ENCODE data around the gene STS.

STS gene

DNA sequence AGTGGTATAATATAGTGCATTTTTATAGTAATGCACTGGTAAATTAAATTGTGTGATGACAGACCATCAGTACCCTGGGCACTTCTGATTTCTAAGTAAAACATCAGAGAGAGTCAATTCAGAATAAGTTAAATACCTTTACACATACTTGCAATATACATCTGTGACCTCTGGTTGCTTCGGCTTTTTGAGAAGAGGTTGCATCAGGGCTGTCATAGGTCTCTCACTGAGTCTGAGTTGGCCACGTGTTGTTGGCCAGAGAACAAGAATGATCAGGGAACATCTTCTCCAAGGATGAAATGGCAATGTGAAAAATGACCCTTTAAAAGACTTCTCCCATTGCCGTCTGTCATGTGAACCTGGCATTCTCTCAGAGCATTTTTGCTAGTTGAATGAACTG is 37.3 kb downstream of the STS start:
- 89% methylated on average over 3 of the region's 3 CpGs for WGBS
- no peaks in the 10 kb centered on the region for H3K36me3 ChIP-seq (ENCODE audit: insufficient read depth, low read length)

DNA sequence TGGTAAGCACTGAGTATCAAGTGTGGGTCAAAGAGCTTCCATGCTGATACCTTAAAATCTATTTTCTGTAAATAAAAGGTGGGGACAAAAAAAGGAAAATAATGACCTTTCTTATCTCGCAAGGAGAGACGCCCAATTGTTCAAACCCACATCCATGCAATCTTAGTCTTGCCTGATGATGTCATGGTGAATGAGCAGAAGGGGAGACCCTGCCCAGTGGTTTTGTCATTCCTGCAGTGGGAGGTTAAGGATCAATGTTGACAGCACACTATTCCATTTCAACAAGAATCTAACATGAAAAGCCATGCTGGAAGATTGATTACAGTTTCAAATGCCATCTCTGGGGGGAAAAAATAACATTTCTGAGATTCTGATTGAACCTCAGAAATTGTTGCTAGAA is 41.2 kb downstream of the STS start:
- Histone ChIP-seq H3K4me1 (ENCODE audit: insufficient read depth, low read length) (no peaks in the 10 kb centered on the region), H3K9me3 (ENCODE audit: insufficient read depth, low read depth, low read length) (no peaks in the 10 kb centered on the region), H3K4me3 (ENCODE audit: low read length) (no peak overlapping the region), H3K9ac (ENCODE audit: low read depth, low read length) (no peak overlapping the region), H3K27ac (ENCODE audit: low read depth, low read length) (no peak overlapping the region), H3K27me3 (ENCODE audit: insufficient read depth, low read length) (no peaks in the 10 kb centered on the region), H3K36me3 (ENCODE audit: insufficient read depth, low read length) (no peaks in the 10 kb centered on the region)
- 100% methylated on average over 2 of the region's 2 CpGs for WGBS

More for the DNA sequence above, 37.3 kb downstream of the STS start:
- H3K9ac ChIP-seq (ENCODE audit: low read depth, low read length), result no peak overlapping the region
- H3K27ac ChIP-seq (ENCODE audit: low read depth, low read length), result no peak overlapping the region
- no peaks in the 10 kb centered on the region for H3K4me1 ChIP-seq (ENCODE audit: insufficient read depth, low read length)
- H3K27me3 ChIP-seq (ENCODE audit: insufficient read depth, low read length), result no peaks in the 10 kb centered on the region
- H3K9me3 ChIP-seq (ENCODE audit: insufficient read depth, low read depth, low read length), result no peaks in the 10 kb centered on the region
- H3K4me3 ChIP-seq (ENCODE audit: low read length), result no peak overlapping the region

DNA sequence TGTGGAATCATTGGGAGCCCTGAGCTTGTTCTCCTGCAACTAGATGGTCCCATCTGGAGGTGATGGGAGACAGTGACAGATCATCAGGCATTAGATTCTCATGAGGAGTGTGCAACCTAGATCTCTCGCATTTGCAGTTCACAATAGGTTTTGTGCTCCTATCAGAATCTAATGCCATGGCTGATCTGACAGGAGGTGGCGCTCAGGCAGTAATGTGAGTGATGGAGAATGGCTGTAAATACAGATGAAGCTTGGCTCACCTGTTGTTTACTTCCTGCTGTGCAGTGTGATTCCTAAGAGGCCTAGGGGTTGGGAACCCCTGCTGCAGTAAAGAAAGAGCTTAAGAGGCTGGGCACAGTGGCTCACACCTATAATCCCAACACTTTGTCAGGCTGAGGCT is 42.6 kb downstream of the STS start:
- Histone ChIP-seq H3K36me3 (ENCODE audit: insufficient read depth, low read length) (no peaks in the 10 kb centered on the region), H3K9ac (ENCODE audit: low read depth, low read length) (no peak overlapping the region), H3K4me3 (ENCODE audit: low read length) (no peak overlapping the region), H3K27me3 (ENCODE audit: insufficient read depth, low read length) (no peaks in the 10 kb centered on the region), H3K9me3 (ENCODE audit: insufficient read depth, low read depth, low read length) (no peaks in the 10 kb centered on the region), H3K27ac (ENCODE audit: low read depth, low read length) (no peak overlapping the region), H3K4me1 (ENCODE audit: insufficient read depth, low read length) (no peaks in the 10 kb centered on the region)
- 95% methylated on average over 2 of the region's 2 CpGs for WGBS

DNA sequence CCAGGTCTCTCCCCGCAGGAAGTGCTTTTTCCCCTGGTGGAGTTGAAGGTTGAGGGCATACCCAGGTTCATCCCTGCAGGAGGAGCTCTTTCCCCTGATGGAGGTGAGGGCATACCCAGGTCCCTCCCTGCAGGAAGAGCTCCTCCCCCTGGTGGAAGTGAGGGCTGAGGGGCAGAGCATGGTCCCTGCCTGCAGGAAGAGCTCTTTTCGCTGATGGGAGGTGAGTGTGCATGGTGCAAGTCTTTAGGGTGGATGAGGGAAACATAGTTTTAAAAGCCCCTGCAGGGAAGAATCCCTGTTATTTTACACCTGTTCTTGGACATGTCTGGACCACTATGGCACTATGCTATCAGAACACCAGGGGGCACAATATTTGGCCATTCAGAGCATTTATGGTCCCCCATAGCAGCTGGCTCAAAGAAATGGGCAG is 44.2 kb downstream of the STS start:
- Histone ChIP-seq H3K36me3 (ENCODE audit: insufficient read depth, low read length) (no peaks in the 10 kb centered on the region), H3K4me3 (ENCODE audit: low read length) (no peak overlapping the region), H3K27me3 (ENCODE audit: insufficient read depth, low read length) (no peaks in the 10 kb centered on the region), H3K4me1 (ENCODE audit: insufficient read depth, low read length) (0 out of 2 replicates have a peak, but pooled peaks cover 4% of the 10 kb centered on the region), H3K27ac (ENCODE audit: low read depth, low read length) (no peak overlapping the region), H3K9ac (ENCODE audit: low read depth, low read length) (no peak overlapping the region), H3K9me3 (ENCODE audit: insufficient read depth, low read depth, low read length) (no peaks in the 10 kb centered on the region)
- WGBS, result 69% methylated on average over 2 of the region's 2 CpGs

DNA sequence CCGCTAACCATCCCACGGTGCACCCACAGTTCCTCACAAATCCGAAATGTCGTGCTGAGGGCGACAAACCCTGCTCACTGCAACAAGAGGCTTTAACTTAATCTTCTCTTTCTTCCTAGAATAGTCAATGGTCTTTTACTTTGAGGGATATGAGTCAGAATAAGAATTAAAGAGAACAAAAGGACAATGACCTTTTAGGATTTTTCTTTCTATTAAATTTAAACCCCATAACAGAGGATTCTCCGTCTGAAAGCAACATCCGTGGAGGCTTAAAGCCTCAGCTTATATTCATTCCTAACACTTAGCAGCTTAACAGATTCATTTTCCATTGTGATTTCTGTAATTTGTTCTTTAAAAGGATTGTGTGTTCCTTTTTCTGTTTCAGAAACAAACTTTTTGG is 45.4 kb downstream of the STS start:
- Histone ChIP-seq H3K9ac (ENCODE audit: low read depth, low read length) (no peak overlapping the region), H3K9me3 (ENCODE audit: insufficient read depth, low read depth, low read length) (no peaks in the 10 kb centered on the region), H3K27ac (ENCODE audit: low read depth, low read length) (no peak overlapping the region), H3K4me1 (ENCODE audit: insufficient read depth, low read length) (0 out of 2 replicates have a peak, but pooled peaks cover 4% of the 10 kb centered on the region), H3K27me3 (ENCODE audit: insufficient read depth, low read length) (no peaks in the 10 kb centered on the region), H3K4me3 (ENCODE audit: low read length) (no peak overlapping the region), H3K36me3 (ENCODE audit: insufficient read depth, low read length) (no peaks in the 10 kb centered on the region)
- WGBS, result 89% methylated on average over 5 of the region's 7 CpGs

DNA sequence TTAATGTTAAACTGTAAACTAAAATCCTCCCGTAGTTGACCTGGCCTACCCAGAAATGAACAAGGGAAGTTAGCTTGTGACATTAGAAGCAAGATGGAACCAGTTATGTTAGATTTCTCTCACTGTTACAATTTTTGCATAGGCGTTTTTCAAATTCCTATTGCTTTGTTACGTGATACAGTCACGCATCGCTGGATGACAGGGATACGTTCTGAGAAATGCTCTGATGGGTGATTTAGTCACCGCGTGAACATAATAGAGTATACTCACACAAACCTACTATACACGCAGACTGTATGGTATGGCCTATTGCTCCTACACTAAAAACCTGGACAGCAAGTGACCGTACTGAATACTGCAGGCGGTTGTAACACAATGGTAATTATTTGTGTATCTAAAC is 47.1 kb downstream of the STS start:
- 96% methylated on average over 7 of the region's 11 CpGs for WGBS
- no peak overlapping the region for H3K27ac ChIP-seq (ENCODE audit: low read depth, low read length)
- H3K9ac ChIP-seq (ENCODE audit: low read depth, low read length), result no peak overlapping the region
- H3K36me3 ChIP-seq (ENCODE audit: insufficient read depth, low read length), result no peaks in the 10 kb centered on the region
- no peaks in the 10 kb centered on the region for H3K9me3 ChIP-seq (ENCODE audit: insufficient read depth, low read depth, low read length)
- H3K4me1 ChIP-seq (ENCODE audit: insufficient read depth, low read length), result 0 out of 2 replicates have a peak, but pooled peaks cover 4% of the 10 kb centered on the region
- H3K4me3 ChIP-seq (ENCODE audit: low read length), result no peak overlapping the region
- no peaks in the 10 kb centered on the region for H3K27me3 ChIP-seq (ENCODE audit: insufficient read depth, low read length)
